ENCODE data around the gene FRZB. TPM values are rescaled to one million over a fixed set of nuclear protein-coding genes. Genes with fewer than 3 reads are reported as not detected.

FRZB gene
- total RNA-seq, 1 experiment from 2014 or later: 1.9 TPM

GRCh38 chr2:182784058-182784706 is 82.3 kb downstream of the FRZB start (continued):
- no peak for TF ChIP-seq NR2C2 (CRISPR knock-in tag; IDR thresholded peaks at IDR 0.05)
- no peak for TF ChIP-seq MAX (CRISPR knock-in tag; IDR thresholded peaks at IDR 0.05)
- TF ChIP-seq AFF4 (CRISPR knock-in tag; IDR thresholded peaks at IDR 0.05; ENCODE audit: borderline replicate concordance): no peak

Other genes starting within 250 kb of the FRZB start
- gene DNAJC10, start 150.4 kb downstream of the FRZB start, total RNA-seq (2021): 103 to 109 TPM (median 103 TPM) in 3 replicates
- gene NCKAP1, start 171.8 kb upstream of the FRZB start, total RNA-seq (2021): 148 to 173 TPM (median 149 TPM) in 3 replicates
- 3.4 to 3.9 TPM (median 3.5 TPM) in 3 replicates for gene DUSP19, start 212.1 kb upstream of the FRZB start, total RNA-seq (2021)